ENCODE measurements around the gene EVPL. TPM values are rescaled to one million over a fixed set of nuclear protein-coding genes. Genes with fewer than 3 reads are reported as not detected.

EVPL gene
- total and polyA plus RNA-seq, 2 experiments from 2014 or later: 0.47 to 1.3 TPM

DNA sequence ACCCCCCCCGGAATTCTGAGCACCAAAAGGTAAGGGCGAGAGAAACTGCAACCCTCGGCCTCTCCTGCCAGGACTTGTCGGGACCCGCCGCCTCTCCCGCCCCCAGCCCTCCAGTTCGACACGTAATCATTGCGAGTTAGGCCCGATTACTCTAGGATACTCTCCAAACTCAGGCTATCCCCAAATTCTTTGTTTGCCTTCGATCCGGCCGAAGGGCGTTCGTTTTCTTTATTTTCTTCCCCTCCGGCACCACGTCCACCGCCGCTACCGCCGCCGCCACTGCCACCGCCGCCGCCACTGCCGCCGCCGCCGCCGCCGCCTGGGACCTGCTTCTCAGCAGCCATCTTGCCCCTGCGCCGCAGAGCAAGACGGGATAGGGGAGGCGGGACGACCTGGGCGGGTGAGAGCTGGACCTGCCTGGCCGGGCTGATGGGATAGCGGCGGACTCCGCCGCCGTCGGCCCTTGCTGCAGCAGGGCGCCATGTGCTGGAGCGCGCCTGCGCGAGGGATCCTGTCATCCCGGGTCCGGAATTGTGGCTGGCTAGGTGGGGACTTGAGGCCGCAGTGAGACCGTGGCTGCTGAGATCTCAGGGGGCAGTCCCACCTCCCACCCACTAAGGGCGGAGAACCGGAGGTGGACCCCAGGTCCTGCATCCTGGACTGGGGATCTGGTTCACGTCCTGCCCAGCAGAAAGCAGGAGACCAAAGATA is 45.2 kb upstream of the EVPL start, which contains the start of gene SRP68:
TSS of gene SRP68 (minus strand) at position 370 of the 711 bp plus-strand sequence. CDS start at position 344, 26 bp downstream.
- Histone ChIP-seq H2AFZ (peak within 1 kb of the TSS; percentile 99), H3K4me1 (ENCODE audit: insufficient read depth) (peaks cover 28% of the 10 kb centered on the region), H3K36me3 (ENCODE audit: insufficient read depth) (peaks cover 6% of the 10 kb centered on the region; the same call in 1 of the 2 replicates), H3K4me2 (peak within 1 kb of the TSS; percentile 97), H3K9me2 (ENCODE audit: insufficient read depth) (no peaks in the 10 kb centered on the region), H3K4me3 (peak within 1 kb of the TSS; percentile 81), H3K27me3 (ENCODE audit: insufficient read depth) (peaks cover 45% of the 10 kb centered on the region), H3K79me2 (replicated peaks; ENCODE audit: insufficient read depth) (peaks cover 44% of the 10 kb centered on the region), H4K20me1 (replicated peaks; ENCODE audit: insufficient read depth) (peaks cover 17% of the 10 kb centered on the region), H3K27ac (ENCODE audit: low read depth) (peak within 1 kb of the TSS; percentile 72; the same call in 1 of the 2 replicates), H3F3A (replicated peaks; ENCODE audit: low read depth) (peaks cover 24% of the 10 kb centered on the region)
- peak; percentile 94 for DNase-seq (ENCODE audit: low spot score)
- H3K27ac Mint-ChIP-seq: peak within 1 kb of the TSS; percentile 78
- peak within 1 kb of the TSS; percentile 98 for H3K4me3 Mint-ChIP-seq
- H3K4me1 Mint-ChIP-seq: peaks cover 30% of the 10 kb centered on the region
- peak; percentile 87 for TF ChIP-seq POLR2AphosphoS5 (IDR thresholded peaks at IDR 0.05; ENCODE audit: low read depth)
- no peak for TF ChIP-seq JUNB (IDR thresholded peaks at IDR 0.05; ENCODE audit: unreplicated experiment)
- TF ChIP-seq, protein P1, sequence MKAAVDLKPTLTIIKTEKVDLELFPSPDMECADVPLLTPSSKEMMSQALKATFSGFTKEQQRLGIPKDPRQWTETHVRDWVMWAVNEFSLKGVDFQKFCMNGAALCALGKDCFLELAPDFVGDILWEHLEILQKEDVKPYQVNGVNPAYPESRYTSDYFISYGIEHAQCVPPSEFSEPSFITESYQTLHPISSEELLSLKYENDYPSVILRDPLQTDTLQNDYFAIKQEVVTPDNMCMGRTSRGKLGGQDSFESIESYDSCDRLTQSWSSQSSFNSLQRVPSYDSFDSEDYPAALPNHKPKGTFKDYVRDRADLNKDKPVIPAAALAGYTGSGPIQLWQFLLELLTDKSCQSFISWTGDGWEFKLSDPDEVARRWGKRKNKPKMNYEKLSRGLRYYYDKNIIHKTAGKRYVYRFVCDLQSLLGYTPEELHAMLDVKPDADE (IDR thresholded peaks at IDR 0.05): peak; percentile 57; the same call in 1 of the 2 replicates
- TF ChIP-seq CREB1 (CRISPR knock-in tag; IDR thresholded peaks at IDR 0.05; ENCODE audit: low read depth): peak; percentile 5; the same call in 1 of the 2 replicates
- TF ChIP-seq ZNF331 (CRISPR knock-in tag; IDR thresholded peaks at IDR 0.05; ENCODE audit: low read depth): no peak
- peak; percentile 79 for ATAC-seq
- no peaks in the 10 kb centered on the region; the same call in 1 of the 3 replicates for H3K9me3 Mint-ChIP-seq
- peaks cover 46% of the 10 kb centered on the region for H3K27me3 Mint-ChIP-seq (ENCODE audit: insufficient read depth, low read depth, poor library complexity)
- H3K36me3 Mint-ChIP-seq (ENCODE audit: low read depth): peaks cover 11% of the 10 kb centered on the region; the same call in 2 of the 3 replicates

DNA sequence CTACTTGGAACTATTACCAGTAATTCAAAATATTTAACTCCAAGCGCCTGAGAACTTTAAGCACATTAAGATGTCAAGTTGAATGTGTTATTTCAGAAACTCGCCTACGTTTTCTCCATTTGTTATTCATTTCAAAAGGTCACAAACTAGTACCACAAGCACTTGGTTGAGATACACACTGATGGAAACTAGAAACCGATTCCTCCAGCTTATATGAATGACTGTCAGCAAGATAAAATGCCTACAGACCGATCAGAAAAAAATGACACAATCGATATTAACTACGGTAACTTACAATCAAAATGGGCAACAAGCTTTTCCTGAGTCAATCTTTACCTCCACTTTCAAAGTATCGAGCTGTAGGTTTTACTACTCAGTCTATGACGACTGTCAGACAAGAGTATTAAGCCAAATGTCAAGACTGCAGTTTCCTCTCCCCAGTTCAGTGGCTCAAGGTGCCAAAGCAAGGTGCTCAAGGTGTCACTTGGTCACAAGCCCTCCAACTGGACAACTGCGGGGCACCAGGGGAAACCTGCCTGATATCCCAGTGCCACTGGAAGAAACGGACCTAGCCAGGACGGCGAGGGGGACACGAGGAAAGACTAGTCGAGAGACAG is 44.5 kb upstream of the EVPL start:
- Histone ChIP-seq H3K79me2 (replicated peaks; ENCODE audit: insufficient read depth) (peaks cover 44% of the 10 kb centered on the region), H3K27ac (ENCODE audit: low read depth) (peak overlapping the region; percentile 72; the same call in 1 of the 2 replicates), H3K36me3 (ENCODE audit: insufficient read depth) (peaks cover 10% of the 10 kb centered on the region; the same call in 1 of the 2 replicates), H3K4me1 (ENCODE audit: insufficient read depth) (peaks cover 24% of the 10 kb centered on the region), H3K4me3 (peak overlapping the region; percentile 81), H4K20me1 (replicated peaks; ENCODE audit: insufficient read depth) (peaks cover 17% of the 10 kb centered on the region), H2AFZ (peak overlapping the region; percentile 99), H3F3A (replicated peaks; ENCODE audit: low read depth) (peaks cover 23% of the 10 kb centered on the region), H3K4me2 (peak overlapping the region; percentile 97), H3K9me2 (ENCODE audit: insufficient read depth) (no peaks in the 10 kb centered on the region), H3K27me3 (ENCODE audit: insufficient read depth) (peaks cover 38% of the 10 kb centered on the region)
- Mint-ChIP-seq H3K4me1 (peaks cover 24% of the 10 kb centered on the region; the same call in 2 of the 3 replicates), H3K36me3 (ENCODE audit: low read depth) (peaks cover 16% of the 10 kb centered on the region), H3K27me3 (ENCODE audit: insufficient read depth, low read depth, poor library complexity) (peaks cover 40% of the 10 kb centered on the region), H3K9me3 (no peaks in the 10 kb centered on the region; the same call in 1 of the 3 replicates), H3K4me3 (peak overlapping the region; percentile 98), H3K27ac (peak overlapping the region; percentile 78)
- ATAC-seq (no peak), DNase-seq (ENCODE audit: low spot score) (no peak)
- TF ChIP-seq ZNF331 (CRISPR knock-in tag; IDR thresholded peaks at IDR 0.05; ENCODE audit: low read depth): no peak
- TF ChIP-seq POLR2AphosphoS5 (IDR thresholded peaks at IDR 0.05; ENCODE audit: low read depth): no peak
- TF ChIP-seq STAT1 (IDR thresholded peaks at IDR 0.05; ENCODE audit: unreplicated experiment): no peak
- no peak for TF ChIP-seq JUNB (IDR thresholded peaks at IDR 0.05; ENCODE audit: unreplicated experiment)
- TF ChIP-seq, protein P2, sequence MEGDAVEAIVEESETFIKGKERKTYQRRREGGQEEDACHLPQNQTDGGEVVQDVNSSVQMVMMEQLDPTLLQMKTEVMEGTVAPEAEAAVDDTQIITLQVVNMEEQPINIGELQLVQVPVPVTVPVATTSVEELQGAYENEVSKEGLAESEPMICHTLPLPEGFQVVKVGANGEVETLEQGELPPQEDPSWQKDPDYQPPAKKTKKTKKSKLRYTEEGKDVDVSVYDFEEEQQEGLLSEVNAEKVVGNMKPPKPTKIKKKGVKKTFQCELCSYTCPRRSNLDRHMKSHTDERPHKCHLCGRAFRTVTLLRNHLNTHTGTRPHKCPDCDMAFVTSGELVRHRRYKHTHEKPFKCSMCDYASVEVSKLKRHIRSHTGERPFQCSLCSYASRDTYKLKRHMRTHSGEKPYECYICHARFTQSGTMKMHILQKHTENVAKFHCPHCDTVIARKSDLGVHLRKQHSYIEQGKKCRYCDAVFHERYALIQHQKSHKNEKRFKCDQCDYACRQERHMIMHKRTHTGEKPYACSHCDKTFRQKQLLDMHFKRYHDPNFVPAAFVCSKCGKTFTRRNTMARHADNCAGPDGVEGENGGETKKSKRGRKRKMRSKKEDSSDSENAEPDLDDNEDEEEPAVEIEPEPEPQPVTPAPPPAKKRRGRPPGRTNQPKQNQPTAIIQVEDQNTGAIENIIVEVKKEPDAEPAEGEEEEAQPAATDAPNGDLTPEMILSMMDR (conservative IDR thresholded peaks at IDR 0.05; ENCODE audit: low read depth in 2 of 2): no peak
- TF ChIP-seq, protein P3, sequence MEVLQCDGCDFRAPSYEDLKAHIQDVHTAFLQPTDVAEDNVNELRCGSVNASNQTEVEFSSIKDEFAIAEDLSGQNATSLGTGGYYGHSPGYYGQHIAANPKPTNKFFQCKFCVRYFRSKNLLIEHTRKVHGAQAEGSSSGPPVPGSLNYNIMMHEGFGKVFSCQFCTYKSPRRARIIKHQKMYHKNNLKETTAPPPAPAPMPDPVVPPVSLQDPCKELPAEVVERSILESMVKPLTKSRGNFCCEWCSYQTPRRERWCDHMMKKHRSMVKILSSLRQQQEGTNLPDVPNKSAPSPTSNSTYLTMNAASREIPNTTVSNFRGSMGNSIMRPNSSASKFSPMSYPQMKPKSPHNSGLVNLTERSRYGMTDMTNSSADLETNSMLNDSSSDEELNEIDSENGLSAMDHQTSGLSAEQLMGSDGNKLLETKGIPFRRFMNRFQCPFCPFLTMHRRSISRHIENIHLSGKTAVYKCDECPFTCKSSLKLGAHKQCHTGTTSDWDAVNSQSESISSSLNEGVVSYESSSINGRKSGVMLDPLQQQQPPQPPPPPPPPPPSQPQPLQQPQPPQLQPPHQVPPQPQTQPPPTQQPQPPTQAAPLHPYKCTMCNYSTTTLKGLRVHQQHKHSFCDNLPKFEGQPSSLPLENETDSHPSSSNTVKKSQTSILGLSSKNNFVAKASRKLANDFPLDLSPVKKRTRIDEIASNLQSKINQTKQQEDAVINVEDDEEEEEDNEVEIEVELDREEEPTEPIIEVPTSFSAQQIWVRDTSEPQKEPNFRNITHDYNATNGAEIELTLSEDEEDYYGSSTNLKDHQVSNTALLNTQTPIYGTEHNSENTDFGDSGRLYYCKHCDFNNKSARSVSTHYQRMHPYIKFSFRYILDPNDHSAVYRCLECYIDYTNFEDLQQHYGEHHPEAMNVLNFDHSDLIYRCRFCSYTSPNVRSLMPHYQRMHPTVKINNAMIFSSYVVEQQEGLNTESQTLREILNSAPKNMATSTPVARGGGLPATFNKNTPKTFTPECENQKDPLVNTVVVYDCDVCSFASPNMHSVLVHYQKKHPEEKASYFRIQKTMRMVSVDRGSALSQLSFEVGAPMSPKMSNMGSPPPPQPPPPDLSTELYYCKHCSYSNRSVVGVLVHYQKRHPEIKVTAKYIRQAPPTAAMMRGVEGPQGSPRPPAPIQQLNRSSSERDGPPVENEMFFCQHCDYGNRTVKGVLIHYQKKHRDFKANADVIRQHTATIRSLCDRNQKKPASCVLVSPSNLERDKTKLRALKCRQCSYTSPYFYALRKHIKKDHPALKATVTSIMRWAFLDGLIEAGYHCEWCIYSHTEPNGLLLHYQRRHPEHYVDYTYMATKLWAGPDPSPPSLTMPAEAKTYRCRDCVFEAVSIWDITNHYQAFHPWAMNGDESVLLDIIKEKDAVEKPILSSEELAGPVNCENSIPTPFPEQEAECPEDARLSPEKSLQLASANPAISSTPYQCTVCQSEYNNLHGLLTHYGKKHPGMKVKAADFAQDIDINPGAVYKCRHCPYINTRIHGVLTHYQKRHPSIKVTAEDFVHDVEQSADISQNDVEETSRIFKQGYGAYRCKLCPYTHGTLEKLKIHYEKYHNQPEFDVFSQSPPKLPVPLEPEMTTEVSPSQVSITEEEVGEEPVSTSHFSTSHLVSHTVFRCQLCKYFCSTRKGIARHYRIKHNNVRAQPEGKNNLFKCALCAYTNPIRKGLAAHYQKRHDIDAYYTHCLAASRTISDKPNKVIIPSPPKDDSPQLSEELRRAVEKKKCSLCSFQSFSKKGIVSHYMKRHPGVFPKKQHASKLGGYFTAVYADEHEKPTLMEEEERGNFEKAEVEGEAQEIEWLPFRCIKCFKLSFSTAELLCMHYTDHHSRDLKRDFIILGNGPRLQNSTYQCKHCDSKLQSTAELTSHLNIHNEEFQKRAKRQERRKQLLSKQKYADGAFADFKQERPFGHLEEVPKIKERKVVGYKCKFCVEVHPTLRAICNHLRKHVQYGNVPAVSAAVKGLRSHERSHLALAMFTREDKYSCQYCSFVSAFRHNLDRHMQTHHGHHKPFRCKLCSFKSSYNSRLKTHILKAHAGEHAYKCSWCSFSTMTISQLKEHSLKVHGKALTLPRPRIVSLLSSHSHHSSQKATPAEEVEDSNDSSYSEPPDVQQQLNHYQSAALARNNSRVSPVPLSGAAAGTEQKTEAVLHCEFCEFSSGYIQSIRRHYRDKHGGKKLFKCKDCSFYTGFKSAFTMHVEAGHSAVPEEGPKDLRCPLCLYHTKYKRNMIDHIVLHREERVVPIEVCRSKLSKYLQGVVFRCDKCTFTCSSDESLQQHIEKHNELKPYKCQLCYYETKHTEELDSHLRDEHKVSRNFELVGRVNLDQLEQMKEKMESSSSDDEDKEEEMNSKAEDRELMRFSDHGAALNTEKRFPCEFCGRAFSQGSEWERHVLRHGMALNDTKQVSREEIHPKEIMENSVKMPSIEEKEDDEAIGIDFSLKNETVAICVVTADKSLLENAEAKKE (CRISPR knock-in tag; IDR thresholded peaks at IDR 0.05): no peak

Measured in GM23338 (cell line).